Activated CD8-positive, alpha-beta T cell treated with anti-CD3 and anti-CD28 coated beads, Interleukin-2, amount 10 ng/mL, durations not matched to agents 7 days and 5 days (primary cell): ENCODE data around the gene BAIAP2. TPM values are rescaled to one million over a fixed set of nuclear protein-coding genes. Genes with fewer than 3 reads are reported as not detected.

ENCODE experiments used
- ATAC-seq: fragments of 150-1000 bp; cut with Tn5 transposase; one replicate; pipeline ENCODE4 v1.10.0; 2021; ENCODE audit warnings: moderate library complexity
- CTCF ChIA-PET: fragments of 350-600 bp; sonication (Branson Sonifier 250); formaldehyde crosslinking; loops from one replicate; lab custom pipeline; 2021; ENCODE audit warnings: antibody characterized with exemption; lab: Charles Lee
- POLR2A ChIA-PET: fragments of 350-600 bp; sonication (Branson Sonifier 250); formaldehyde crosslinking; loops from one replicate; lab custom pipeline; 2021; ENCODE audit warnings: antibody characterized with exemption; lab: Charles Lee
- DNase-seq: peaks from one replicate; pipeline ENCODE4 v3.0.0-alpha.2; 2020
- H3K27ac Mint-ChIP-seq: one replicate; pipeline ENCODE4 v1.8.0; 2021; ENCODE audit warnings: mild to moderate bottlenecking, mixed read lengths
- H3K27me3 Mint-ChIP-seq: one replicate; pipeline ENCODE4 v1.8.0; 2021; ENCODE audit warnings: low read depth, mixed read lengths
- H3K36me3 Mint-ChIP-seq: one replicate; pipeline ENCODE4 v1.8.0; 2021; ENCODE audit warnings: low read depth, mixed read lengths
- H3K4me1 Mint-ChIP-seq: one replicate; pipeline ENCODE4 v1.8.0; 2021; ENCODE audit warnings: low read depth, mixed read lengths
- H3K4me3 Mint-ChIP-seq: one replicate; pipeline ENCODE4 v1.8.0; 2021; ENCODE audit warnings: mild to moderate bottlenecking, mixed read lengths
- H3K9me3 Mint-ChIP-seq: one replicate; pipeline ENCODE4 v1.8.0; 2022; ENCODE audit warnings: mixed read lengths; ENCODE audit not compliant: insufficient read depth
- total RNA-seq, 2 experiments: library from RNA; stranded (reverse); gene quantifications; one replicate each; pipeline ENCODE4 v1.2.3, GENCODE V29; 2021

Gene BAIAP2
- total RNA-seq, 2 experiments from 2014 or later, result 5.0 to 5.8 TPM

GRCh38 chr17:81092518-81093095, 57.7 kb downstream of the BAIAP2 start:
- Mint-ChIP-seq H3K4me1 (peaks cover 43% of the 10 kb centered on the region), H3K9me3 (no peaks in the 10 kb centered on the region), H3K27ac (no peak overlapping the region), H3K4me3 (no peak overlapping the region), H3K36me3 (no peaks in the 10 kb centered on the region), H3K27me3 (peaks cover 2% of the 10 kb centered on the region)
- DNase-seq (no peak), ATAC-seq (no peak)
- CTCF ChIA-PET, result no interaction called here
- POLR2A ChIA-PET, result no interaction called here

DNA sequence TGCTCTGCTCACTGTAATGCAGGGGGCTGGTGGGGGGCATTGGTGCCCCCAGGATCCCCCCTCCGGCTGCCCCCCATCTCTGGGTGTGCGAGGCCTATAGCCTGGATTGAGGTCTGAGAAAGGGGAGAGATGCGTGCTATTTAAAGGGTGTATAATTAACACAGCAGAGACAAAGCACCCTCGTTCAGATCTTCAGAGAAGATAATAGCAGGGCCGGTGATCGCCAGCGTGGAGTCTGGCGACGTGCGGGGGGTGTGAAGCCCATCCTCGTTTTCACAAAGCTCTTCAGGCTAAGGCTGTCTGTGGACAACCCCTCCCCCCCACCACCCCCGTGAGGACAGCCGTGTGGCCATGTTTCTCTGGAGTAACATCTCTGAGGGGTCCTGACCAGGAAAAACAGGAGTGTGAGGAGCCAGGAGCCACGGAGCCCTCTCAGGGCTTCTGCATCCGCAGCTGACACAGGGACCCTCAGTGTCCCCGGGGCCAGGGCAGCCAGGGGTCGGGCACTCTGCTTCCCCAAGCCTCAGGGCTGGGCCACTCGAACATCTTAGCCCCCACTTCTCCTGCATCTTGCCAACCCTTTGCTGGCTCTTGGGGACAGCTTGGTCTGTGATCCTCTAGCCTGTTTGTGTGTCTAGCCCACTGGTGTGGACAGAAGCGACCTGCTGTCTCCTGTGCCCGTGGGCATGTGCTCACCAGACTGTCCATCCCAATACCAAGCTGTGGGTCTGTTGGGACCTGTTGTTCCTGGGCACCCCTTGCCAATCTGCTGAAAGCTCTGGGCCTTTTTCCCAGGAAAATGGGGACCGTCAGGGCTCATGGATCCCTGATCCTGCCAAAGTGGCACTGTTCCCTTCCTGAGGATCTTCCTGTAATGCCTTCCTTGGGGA, 58.9 kb downstream of the BAIAP2 start:
- H3K27ac Mint-ChIP-seq, result peak overlapping the region; percentile 88
- CTCF ChIA-PET, result interaction anchor here (1.1 to 1.8 kb wide), 3 partner anchors 10 to 133 kb away, joined by 3 to 11 read pairs (median 5); no protein-coding TSS in a partner anchor
- POLR2A ChIA-PET, result interaction anchor here (0.9 to 1.6 kb wide), 4 partner anchors 22 to 145 kb away, joined by 3 to 8 read pairs (median 3); partner anchors contain the start of genes NDUFAF8 and TEPSIN

GRCh38 chr17:81094509-81095382, 59.8 kb downstream of the BAIAP2 start:
- POLR2A ChIA-PET, result interaction anchor here (0.6 to 1.6 kb wide), 8 partner anchors 23 to 640 kb away, joined by 3 to 8 read pairs (median 4); partner anchors contain the start of genes NDUFAF8 and TEPSIN
- CTCF ChIA-PET, result interaction anchor here (1.0 to 1.8 kb wide), 5 partner anchors 9 to 132 kb away, joined by 3 to 11 read pairs (median 4); no protein-coding TSS in a partner anchor
- H3K27me3 Mint-ChIP-seq, result peaks cover 2% of the 10 kb centered on the region
- H3K4me1 Mint-ChIP-seq, result peaks cover 43% of the 10 kb centered on the region
- peak; percentile 95 for DNase-seq
- ATAC-seq, result peak; percentile 91
- H3K4me3 Mint-ChIP-seq, result peak overlapping the region; percentile 58
- no peaks in the 10 kb centered on the region for H3K36me3 Mint-ChIP-seq
- peak overlapping the region; percentile 88 for H3K27ac Mint-ChIP-seq
- no peaks in the 10 kb centered on the region for H3K9me3 Mint-ChIP-seq

More for the DNA sequence above, 58.9 kb downstream of the BAIAP2 start:
- Mint-ChIP-seq H3K36me3 (no peaks in the 10 kb centered on the region), H3K27me3 (peaks cover 2% of the 10 kb centered on the region), H3K4me1 (peaks cover 43% of the 10 kb centered on the region), H3K4me3 (peak overlapping the region; percentile 10), H3K9me3 (no peaks in the 10 kb centered on the region)
- ATAC-seq (no peak), DNase-seq (peak; percentile 28)

DNA sequence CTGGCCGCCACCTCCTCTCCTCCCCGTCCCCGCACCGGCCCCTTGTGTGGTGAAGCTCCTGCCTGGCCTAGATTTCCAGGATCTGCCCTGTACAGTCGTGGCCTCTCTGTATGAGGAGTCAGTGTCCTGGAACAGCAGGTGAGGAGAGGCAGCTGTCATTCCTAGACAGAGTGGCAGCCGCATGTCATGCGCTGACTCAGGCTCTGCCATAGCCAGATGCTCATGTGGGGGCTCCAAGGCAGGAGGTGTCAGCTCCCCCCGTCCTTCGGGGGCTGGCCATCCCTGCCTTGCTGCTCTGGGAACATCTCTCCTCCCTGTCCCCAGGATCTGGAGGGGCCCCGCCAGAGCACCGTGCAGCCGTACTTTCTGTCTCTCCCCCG, 60.4 kb downstream of the BAIAP2 start:
- Mint-ChIP-seq H3K27ac (peak overlapping the region; percentile 88), H3K36me3 (no peaks in the 10 kb centered on the region), H3K4me3 (peak overlapping the region; percentile 58), H3K9me3 (no peaks in the 10 kb centered on the region), H3K4me1 (peaks cover 43% of the 10 kb centered on the region), H3K27me3 (peaks cover 2% of the 10 kb centered on the region)
- ChIA-PET POLR2A (interaction anchor here (0.6 to 1.6 kb wide), 5 partner anchors 71 to 641 kb away, joined by 3 to 8 read pairs (median 5); partner anchors contain the start of genes NDUFAF8 and TEPSIN), CTCF (interaction anchor here (1.0 to 1.8 kb wide), 6 partner anchors 9 to 131 kb away, joined by 3 to 11 read pairs (median 4); no protein-coding TSS in a partner anchor)
- ATAC-seq, result peak; percentile 39
- peak; percentile 40 for DNase-seq

- DNase-seq (no peak), ATAC-seq (no peak)
- Mint-ChIP-seq H3K27me3 (peaks cover 2% of the 10 kb centered on the region), H3K9me3 (no peaks in the 10 kb centered on the region), H3K27ac (no peak overlapping the region), H3K36me3 (no peaks in the 10 kb centered on the region), H3K4me3 (no peak overlapping the region), H3K4me1 (peaks cover 41% of the 10 kb centered on the region)
- POLR2A ChIA-PET, result no interaction called here
- CTCF ChIA-PET, result interaction anchor here (1.2 to 4.3 kb wide), 5 partner anchors 9 to 108 kb away, joined by 4 to 29 read pairs (median 4); no protein-coding TSS in a partner anchor
Measured at GRCh38 chr17:81096741-81097133, 61.8 kb downstream of the BAIAP2 start.

- H3K9me3 Mint-ChIP-seq, result no peaks in the 10 kb centered on the region
- POLR2A ChIA-PET, result no interaction called here
- H3K27me3 Mint-ChIP-seq, result peaks cover 2% of the 10 kb centered on the region
- no peak overlapping the region for H3K4me3 Mint-ChIP-seq
- no peak overlapping the region for H3K27ac Mint-ChIP-seq
- H3K4me1 Mint-ChIP-seq, result peaks cover 41% of the 10 kb centered on the region
- H3K36me3 Mint-ChIP-seq, result no peaks in the 10 kb centered on the region
- CTCF ChIA-PET, result interaction anchor here (0.6 to 4.3 kb wide), 10 partner anchors 9 to 108 kb away, joined by 3 to 29 read pairs (median 4); partner anchors contain the start of gene CHMP6
- no peak for ATAC-seq
- DNase-seq, result peak; percentile 57
Measured at GRCh38 chr17:81097134-81097942, 62.4 kb downstream of the BAIAP2 start.

GRCh38 chr17:81097943-81098308, 63.0 kb downstream of the BAIAP2 start:
- POLR2A ChIA-PET, result no interaction called here
- CTCF ChIA-PET, result interaction anchor here (0.6 to 4.3 kb wide), 10 partner anchors 10 to 109 kb away, joined by 3 to 29 read pairs (median 4); partner anchors contain the start of gene CHMP6

DNA sequence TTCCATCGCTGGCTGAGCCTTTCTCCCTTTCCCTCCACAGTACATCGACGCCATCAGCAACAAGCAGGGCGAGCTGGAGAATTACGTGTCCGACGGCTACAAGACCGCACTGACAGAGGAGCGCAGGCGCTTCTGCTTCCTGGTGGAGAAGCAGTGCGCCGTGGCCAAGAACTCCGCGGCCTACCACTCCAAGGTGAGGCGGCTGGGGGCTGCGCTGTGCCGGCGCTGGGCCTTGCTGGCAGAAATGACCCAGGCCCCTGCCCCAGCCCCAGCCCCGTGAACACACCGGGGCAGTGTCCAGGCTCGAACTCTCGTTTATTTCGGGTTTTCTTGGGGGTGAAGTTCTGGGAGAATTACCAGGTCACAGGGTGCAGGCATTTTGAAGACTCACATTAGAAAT, 64.9 kb downstream of the BAIAP2 start:
- Mint-ChIP-seq H3K9me3 (no peaks in the 10 kb centered on the region), H3K36me3 (no peaks in the 10 kb centered on the region), H3K4me1 (peaks cover 25% of the 10 kb centered on the region), H3K27me3 (no peaks in the 10 kb centered on the region), H3K27ac (no peak overlapping the region), H3K4me3 (no peak overlapping the region)
- no peak for ATAC-seq
- ChIA-PET POLR2A (no interaction called here), CTCF (interaction anchor here (1.9 to 4.3 kb wide), 2 partner anchors 75 to 111 kb away, joined by 4 to 29 read pairs; no protein-coding TSS in a partner anchor)
- DNase-seq, result no peak

More at GRCh38 chr17:81097943-81098308, 63.0 kb downstream of the BAIAP2 start:
- H3K36me3 Mint-ChIP-seq, result no peaks in the 10 kb centered on the region
- H3K27me3 Mint-ChIP-seq, result peaks cover 2% of the 10 kb centered on the region
- H3K4me1 Mint-ChIP-seq, result peaks cover 41% of the 10 kb centered on the region
- H3K27ac Mint-ChIP-seq, result no peak overlapping the region
- H3K4me3 Mint-ChIP-seq, result no peak overlapping the region
- no peak for ATAC-seq
- no peak for DNase-seq
- no peaks in the 10 kb centered on the region for H3K9me3 Mint-ChIP-seq

GRCh38 chr17:81100668-81101067, 65.7 kb downstream of the BAIAP2 start:
- ATAC-seq (no peak), DNase-seq (no peak)
- ChIA-PET POLR2A (no interaction called here), CTCF (no interaction called here)
- Mint-ChIP-seq H3K9me3 (no peaks in the 10 kb centered on the region), H3K4me1 (peaks cover 17% of the 10 kb centered on the region), H3K4me3 (no peak overlapping the region), H3K36me3 (no peaks in the 10 kb centered on the region), H3K27me3 (no peaks in the 10 kb centered on the region), H3K27ac (no peak overlapping the region)

DNA sequence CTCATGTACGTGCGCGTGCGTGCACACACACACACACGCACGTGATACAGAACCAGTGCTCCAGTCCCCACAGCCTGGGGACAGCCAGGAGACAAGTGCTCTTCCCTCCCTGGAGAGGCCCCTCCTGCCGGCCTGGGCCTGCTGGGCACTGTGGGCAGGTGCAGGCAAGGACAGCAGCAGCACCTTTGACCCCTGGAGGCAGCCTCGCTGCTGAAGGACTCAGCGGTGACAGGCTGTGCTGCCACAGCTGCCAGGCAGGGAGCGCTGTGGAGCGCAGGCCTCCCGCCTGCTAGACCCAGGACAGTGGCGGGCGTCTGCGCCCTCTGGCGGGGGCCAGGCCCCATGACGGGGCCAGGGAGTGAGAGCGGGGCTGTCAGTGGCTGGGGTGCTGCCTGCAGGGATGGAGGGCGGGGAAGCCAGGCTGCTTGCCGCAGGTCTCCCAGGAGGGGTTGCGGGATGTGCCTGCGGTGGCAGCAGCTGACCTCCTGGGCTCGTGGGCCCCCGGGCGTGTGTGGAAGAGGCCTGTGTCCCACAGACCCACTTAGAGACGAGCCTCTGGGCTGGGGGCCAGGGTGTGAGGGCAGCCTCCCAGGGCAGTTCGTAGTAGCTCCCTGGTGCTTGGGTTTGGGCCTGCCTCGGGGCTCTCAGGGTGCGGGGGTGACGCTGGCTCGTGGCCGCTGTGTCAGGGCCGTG, 66.8 kb downstream of the BAIAP2 start:
- DNase-seq (peak; percentile 91), ATAC-seq (peak; percentile 97)
- ChIA-PET CTCF (interaction anchor here (0.6 to 3.4 kb wide), 14 partner anchors 11 to 114 kb away, joined by 3 to 24 read pairs (median 4); partner anchors contain the start of gene CHMP6), POLR2A (no interaction called here)
- peaks cover 6% of the 10 kb centered on the region for H3K4me1 Mint-ChIP-seq
- H3K9me3 Mint-ChIP-seq, result no peaks in the 10 kb centered on the region
- H3K27me3 Mint-ChIP-seq, result no peaks in the 10 kb centered on the region
- H3K4me3 Mint-ChIP-seq, result no peak overlapping the region
- H3K36me3 Mint-ChIP-seq, result no peaks in the 10 kb centered on the region
- H3K27ac Mint-ChIP-seq, result no peak overlapping the region
